GM19238 (cell line): ENCODE results near the gene ST8SIA5.

ENCODE experiments used
- DNase-seq: peaks from one replicate; pipeline ENCODE4 v3.0.0; 2011; ENCODE audit warnings: low spot score; ENCODE audit not compliant: insufficient read length

Gene ST8SIA5

GRCh38 chr18:46629361-46629760 lies 127.5 kb downstream of the ST8SIA5 start:
- DNase-seq, result no peak

- no peak for DNase-seq
Measured at GRCh38 chr18:46628206-46628605, 128.6 kb downstream of the ST8SIA5 start.

DNA sequence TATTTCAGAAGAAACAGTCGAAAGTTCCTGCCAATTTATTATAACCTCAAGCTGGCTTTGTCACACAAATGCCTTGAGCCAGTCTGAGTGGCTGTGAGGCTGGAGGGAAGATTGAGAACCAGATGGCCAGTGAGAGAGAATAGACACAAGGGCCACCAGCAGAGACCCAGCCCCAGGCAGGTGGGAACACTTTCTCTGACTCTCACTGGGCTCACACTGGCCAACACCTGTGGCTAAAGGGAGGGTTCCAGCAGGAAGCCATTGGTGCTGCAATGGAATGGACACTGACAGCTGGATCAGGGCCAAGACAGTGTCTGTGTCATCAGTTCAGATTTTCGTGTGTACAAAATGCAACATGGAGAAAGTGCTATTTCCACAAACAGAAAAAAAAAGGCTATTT lies 129.7 kb downstream of the ST8SIA5 start:
- no peak for DNase-seq

- no peak for DNase-seq
Measured at GRCh38 chr18:46625069-46625468, 131.8 kb downstream of the ST8SIA5 start.

DNA sequence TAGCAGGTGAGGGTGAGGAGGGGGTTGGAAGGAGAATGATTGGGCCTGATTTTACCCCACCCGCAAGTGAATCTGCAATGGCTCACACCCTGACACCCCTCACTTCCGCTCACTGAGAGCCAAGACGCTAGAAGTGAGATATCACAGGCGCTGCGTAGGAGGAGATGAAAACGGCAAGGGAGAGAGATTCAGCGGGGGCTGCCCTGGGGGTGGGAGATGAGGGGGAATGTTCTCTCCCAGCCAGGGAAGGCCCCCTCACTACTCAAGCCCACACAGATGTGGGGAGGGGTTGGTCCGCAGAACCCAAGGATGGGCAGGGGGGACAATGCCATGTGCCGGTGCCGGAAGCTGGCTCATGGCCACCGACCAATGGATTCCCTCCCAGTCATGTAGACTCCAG lies 132.7 kb downstream of the ST8SIA5 start:
- no peak for DNase-seq

- no peak for DNase-seq
Measured at GRCh38 chr18:46623541-46623940, 133.3 kb downstream of the ST8SIA5 start.

DNA sequence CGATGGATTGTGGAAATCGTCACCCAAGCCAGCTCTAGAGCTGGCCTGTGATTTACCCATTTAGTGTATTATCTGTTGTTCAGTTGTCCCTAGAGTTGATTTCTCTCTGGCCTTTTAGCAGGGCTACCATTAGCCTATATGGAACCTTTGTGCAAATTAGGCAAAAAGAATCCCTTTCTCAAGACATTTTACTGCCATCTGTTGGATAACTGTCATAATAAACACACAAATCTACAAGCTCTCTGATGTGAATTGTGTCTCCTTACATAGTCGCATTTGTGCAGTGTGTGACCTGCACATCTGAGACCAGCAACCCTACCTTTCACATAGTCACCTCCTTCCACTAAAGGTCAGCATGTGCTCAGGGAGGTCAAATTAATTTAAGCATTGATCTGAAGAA lies 133.9 kb downstream of the ST8SIA5 start:
- DNase-seq, result no peak

DNA sequence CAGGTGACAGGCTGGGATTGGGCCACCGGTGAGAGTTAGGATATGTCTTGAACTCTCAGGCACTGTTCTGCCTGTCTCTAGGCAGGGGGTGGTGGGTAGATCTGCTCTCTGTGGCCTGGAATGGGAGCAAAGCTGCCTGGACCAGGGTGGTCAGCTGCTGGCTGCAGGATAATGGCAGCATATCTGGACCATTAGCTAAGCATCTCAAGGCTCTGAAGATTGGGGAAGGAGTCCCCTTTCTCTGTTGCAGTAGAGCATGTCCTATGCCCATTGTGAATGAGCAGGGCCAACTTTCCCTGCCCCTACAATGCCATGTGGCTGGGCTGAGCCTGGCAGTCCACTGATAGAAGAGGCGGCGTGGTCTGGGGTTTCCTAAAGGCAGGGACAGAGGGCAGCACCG lies 134.4 kb downstream of the ST8SIA5 start:
- no peak for DNase-seq

GRCh38 chr18:46621871-46622270 lies 135.0 kb downstream of the ST8SIA5 start:
- no peak for DNase-seq

DNA sequence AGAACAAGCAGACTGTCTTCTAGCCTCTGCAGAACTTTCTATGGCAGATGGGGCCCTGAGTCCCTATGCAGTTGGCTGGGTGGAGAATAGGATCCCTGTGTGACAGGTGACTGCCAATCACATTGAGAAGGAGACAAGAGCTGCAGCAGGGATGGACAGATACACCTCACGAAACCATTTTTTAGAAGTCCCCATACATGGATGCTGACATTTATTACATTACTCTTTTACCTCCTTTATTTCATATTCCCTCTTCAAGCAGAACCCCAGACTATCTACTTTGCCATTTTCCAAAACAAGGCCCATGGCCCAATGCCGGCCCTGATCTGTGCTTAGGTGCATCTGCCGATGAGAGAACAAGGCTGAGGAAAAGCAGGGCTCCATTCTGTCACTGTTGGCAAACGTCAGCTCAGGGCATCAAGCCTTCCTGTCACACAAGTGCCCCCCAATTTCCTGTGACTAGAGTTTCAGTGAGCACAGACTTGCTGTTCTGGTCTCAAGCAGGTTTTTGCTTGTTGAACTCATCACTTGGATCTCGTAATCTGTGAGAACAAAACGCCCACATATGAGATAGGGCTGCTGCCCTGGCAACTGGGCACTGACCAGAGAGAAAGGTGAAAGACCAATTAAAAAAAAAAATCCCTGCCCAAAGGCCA lies 135.6 kb downstream of the ST8SIA5 start:
- DNase-seq, result no peak

- no peak for DNase-seq
Measured at GRCh38 chr18:46619559-46619958, 137.3 kb downstream of the ST8SIA5 start.
